ENCODE data around the gene SLC7A10. TPM values are rescaled to one million over a fixed set of nuclear protein-coding genes. Genes with fewer than 3 reads are reported as not detected.
A peak's percentile ranks its signal among the peaks of the same experiment; 100 is the strongest.

Gene SLC7A10
- total RNA-seq, 1 donor = not detected

DNA sequence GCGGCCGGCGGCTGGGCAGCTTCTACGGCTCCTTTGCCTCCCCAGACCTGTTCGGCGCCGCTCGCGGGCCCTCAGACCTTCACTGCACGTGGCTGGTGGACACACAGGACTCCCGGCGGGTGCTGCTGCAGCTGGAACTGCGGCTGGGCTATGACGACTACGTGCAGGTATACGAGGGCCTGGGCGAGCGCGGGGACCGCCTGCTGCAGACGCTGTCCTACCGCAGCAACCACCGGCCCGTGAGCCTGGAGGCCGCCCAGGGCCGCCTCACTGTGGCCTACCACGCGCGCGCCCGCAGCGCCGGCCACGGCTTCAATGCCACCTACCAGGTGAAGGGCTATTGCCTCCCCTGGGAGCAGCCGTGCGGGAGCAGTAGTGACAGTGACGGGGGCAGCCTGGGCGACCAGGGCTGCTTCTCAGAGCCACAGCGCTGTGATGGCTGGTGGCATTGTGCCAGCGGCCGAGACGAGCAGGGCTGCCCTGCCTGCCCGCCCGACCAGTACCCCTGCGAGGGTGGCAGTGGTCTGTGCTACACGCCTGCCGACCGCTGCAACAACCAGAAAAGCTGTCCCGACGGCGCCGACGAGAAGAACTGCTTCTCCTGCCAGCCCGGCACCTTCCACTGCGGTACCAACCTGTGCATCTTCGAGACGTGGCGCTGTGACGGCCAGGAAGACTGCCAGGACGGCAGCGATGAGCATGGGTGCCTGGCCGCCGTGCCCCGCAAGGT, 20.0 kb downstream of the SLC7A10 start:
- Histone ChIP-seq H3K4me1 (ENCODE audit: insufficient read depth, low read length) (no peaks in the 10 kb centered on the region), H2AFZ (ENCODE audit: low read length) (no peak overlapping the region), H3K4me3 (ENCODE audit: insufficient read depth, low read length) (no peak overlapping the region), H3K9me3 (ENCODE audit: low read depth, low read length) (no peaks in the 10 kb centered on the region), H3K4me2 (ENCODE audit: insufficient read depth, low read length) (no peak overlapping the region), H3K27me3 (ENCODE audit: insufficient read depth, low read length) (no peaks in the 10 kb centered on the region), H3K27ac (ENCODE audit: low read depth, low read length) (no peak overlapping the region), H3K79me2 (ENCODE audit: insufficient read depth, low read length) (no peaks in the 10 kb centered on the region), H3K36me3 (ENCODE audit: insufficient read depth, low read length) (no peaks in the 10 kb centered on the region), H4K20me1 (ENCODE audit: insufficient read depth, low read length) (peaks cover 3% of the 10 kb centered on the region)
- TF ChIP-seq, protein P1, sequence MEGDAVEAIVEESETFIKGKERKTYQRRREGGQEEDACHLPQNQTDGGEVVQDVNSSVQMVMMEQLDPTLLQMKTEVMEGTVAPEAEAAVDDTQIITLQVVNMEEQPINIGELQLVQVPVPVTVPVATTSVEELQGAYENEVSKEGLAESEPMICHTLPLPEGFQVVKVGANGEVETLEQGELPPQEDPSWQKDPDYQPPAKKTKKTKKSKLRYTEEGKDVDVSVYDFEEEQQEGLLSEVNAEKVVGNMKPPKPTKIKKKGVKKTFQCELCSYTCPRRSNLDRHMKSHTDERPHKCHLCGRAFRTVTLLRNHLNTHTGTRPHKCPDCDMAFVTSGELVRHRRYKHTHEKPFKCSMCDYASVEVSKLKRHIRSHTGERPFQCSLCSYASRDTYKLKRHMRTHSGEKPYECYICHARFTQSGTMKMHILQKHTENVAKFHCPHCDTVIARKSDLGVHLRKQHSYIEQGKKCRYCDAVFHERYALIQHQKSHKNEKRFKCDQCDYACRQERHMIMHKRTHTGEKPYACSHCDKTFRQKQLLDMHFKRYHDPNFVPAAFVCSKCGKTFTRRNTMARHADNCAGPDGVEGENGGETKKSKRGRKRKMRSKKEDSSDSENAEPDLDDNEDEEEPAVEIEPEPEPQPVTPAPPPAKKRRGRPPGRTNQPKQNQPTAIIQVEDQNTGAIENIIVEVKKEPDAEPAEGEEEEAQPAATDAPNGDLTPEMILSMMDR (IDR thresholded peaks at IDR 0.05; ENCODE audit: extremely low read depth, low read depth, low read length) = no peak
- DNase-seq (ENCODE audit: insufficient read length, low spot score, missing footprints) = peak; percentile 80

DNA sequence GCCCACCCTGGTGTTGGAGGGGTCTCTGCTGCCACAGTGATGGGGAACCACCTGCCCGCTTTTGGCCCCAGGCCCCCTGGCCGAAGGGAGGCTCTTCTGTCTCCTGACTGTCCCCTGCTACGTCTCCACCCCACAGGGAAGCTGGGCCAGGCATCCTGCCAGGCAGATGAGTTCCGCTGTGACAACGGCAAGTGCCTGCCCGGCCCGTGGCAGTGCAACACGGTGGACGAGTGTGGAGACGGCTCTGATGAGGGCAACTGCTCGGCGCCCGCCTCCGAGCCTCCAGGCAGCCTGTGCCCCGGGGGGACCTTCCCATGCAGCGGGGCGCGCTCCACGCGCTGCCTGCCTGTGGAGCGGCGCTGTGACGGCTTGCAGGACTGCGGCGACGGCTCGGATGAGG, 20.5 kb downstream of the SLC7A10 start:
- Histone ChIP-seq H3K27ac (ENCODE audit: low read depth, low read length) (no peak overlapping the region), H3K27me3 (ENCODE audit: insufficient read depth, low read length) (no peaks in the 10 kb centered on the region), H3K4me2 (ENCODE audit: insufficient read depth, low read length) (no peak overlapping the region), H4K20me1 (ENCODE audit: insufficient read depth, low read length) (peaks cover 3% of the 10 kb centered on the region), H2AFZ (ENCODE audit: low read length) (no peak overlapping the region), H3K9me3 (ENCODE audit: low read depth, low read length) (no peaks in the 10 kb centered on the region), H3K4me1 (ENCODE audit: insufficient read depth, low read length) (no peaks in the 10 kb centered on the region), H3K79me2 (ENCODE audit: insufficient read depth, low read length) (no peaks in the 10 kb centered on the region), H3K36me3 (ENCODE audit: insufficient read depth, low read length) (no peaks in the 10 kb centered on the region), H3K4me3 (ENCODE audit: insufficient read depth, low read length) (no peak overlapping the region)
- peak; percentile 59 for DNase-seq (ENCODE audit: insufficient read length, low spot score, missing footprints)
- TF ChIP-seq, protein P1 (IDR thresholded peaks at IDR 0.05; ENCODE audit: extremely low read depth, low read depth, low read length) = no peak

DNA sequence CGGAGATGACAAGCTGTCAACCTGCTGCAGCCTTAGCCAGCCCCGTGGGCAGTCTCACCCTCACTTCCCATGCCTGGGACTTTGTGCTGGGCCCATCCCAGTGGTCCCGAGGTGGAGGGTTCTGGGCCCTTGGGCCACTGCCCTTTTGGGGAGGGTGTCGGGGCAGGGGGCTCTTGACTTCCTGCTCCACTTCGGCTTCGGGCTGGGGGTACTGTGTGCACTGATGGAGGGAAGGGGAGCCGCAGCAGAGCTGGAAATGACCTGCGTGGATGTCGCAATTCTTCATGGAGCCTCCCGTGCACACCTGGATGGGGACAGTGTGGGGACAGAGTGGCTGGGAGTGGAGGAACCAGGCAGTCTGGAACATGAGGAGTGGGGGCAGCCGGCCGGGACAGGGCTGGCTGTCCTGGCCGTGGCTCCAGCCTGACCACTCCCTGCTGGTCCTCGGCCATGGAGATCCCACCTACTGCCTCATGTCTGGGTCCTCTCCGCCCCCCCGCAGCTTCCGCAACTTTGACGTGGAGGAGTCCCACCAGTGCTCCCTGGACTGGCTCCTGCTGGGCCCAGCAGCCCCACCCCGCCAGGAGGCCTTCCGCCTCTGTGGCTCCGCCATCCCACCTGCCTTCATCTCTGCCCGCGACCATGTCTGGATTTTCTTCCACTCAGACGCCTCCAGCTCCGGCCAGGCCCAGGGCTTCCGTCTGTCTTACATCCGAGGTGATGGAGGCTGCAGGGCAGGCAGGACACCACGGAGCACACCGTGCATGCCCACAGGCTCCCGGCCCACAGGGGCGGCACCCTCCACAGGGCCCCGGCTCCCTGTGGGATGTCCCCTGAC, 21.3 kb downstream of the SLC7A10 start:
- no peak overlapping the region for H3K27ac ChIP-seq (ENCODE audit: low read depth, low read length)
- TF ChIP-seq, protein P1 (IDR thresholded peaks at IDR 0.05; ENCODE audit: extremely low read depth, low read depth, low read length) = no peak

DNA sequence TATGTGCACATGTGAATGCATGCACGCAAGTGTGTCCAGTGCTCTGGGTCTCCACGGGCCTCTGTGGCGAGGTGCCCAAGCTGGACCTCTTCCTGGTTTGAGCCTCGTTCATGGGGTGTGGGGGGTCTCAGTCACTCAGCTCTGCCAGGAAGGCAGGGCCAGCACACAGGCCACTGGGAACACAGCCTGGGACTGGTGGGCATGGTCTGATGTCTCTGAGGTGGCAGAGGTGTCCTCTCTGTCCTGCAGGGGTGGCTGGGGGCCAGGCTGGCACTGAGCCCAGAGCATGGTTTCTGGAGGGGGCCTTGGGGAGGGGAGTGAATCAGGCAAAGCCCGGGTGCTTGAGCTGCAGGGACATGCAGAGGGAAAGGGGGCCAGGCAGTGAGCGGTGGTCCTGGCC, 22.1 kb downstream of the SLC7A10 start:
- H3K36me3 ChIP-seq (ENCODE audit: insufficient read depth, low read length) = no peaks in the 10 kb centered on the region
- H3K79me2 ChIP-seq (ENCODE audit: insufficient read depth, low read length) = no peaks in the 10 kb centered on the region
- H3K9me3 ChIP-seq (ENCODE audit: low read depth, low read length) = no peaks in the 10 kb centered on the region
- no peaks in the 10 kb centered on the region for H3K4me1 ChIP-seq (ENCODE audit: insufficient read depth, low read length)
- H3K4me2 ChIP-seq (ENCODE audit: insufficient read depth, low read length) = no peak overlapping the region
- TF ChIP-seq, protein P1 (IDR thresholded peaks at IDR 0.05; ENCODE audit: extremely low read depth, low read depth, low read length) = no peak
- H3K27me3 ChIP-seq (ENCODE audit: insufficient read depth, low read length) = no peaks in the 10 kb centered on the region
- no peak overlapping the region for H3K27ac ChIP-seq (ENCODE audit: low read depth, low read length)
- peak; percentile 90 for DNase-seq (ENCODE audit: insufficient read length, low spot score, missing footprints)
- peaks cover 3% of the 10 kb centered on the region for H4K20me1 ChIP-seq (ENCODE audit: insufficient read depth, low read length)
- H3K4me3 ChIP-seq (ENCODE audit: insufficient read depth, low read length) = no peak overlapping the region
- H2AFZ ChIP-seq (ENCODE audit: low read length) = no peak overlapping the region

More for the DNA sequence above, 21.3 kb downstream of the SLC7A10 start:
- Histone ChIP-seq H3K9me3 (ENCODE audit: low read depth, low read length) (no peaks in the 10 kb centered on the region), H2AFZ (ENCODE audit: low read length) (no peak overlapping the region), H3K4me2 (ENCODE audit: insufficient read depth, low read length) (no peak overlapping the region), H3K27me3 (ENCODE audit: insufficient read depth, low read length) (no peaks in the 10 kb centered on the region), H4K20me1 (ENCODE audit: insufficient read depth, low read length) (peaks cover 3% of the 10 kb centered on the region), H3K4me3 (ENCODE audit: insufficient read depth, low read length) (no peak overlapping the region), H3K36me3 (ENCODE audit: insufficient read depth, low read length) (no peaks in the 10 kb centered on the region), H3K79me2 (ENCODE audit: insufficient read depth, low read length) (no peaks in the 10 kb centered on the region), H3K4me1 (ENCODE audit: insufficient read depth, low read length) (no peaks in the 10 kb centered on the region)
- DNase-seq (ENCODE audit: insufficient read length, low spot score, missing footprints) = peak; percentile 85

All from osteoblast (primary cell).